Glomerular visceral epithelial cell (primary cell): ENCODE measurements around the gene ABCC5.
"Not testable (repeated sequence)": the region's sequence is repeated elsewhere in the genome, so short reads cannot be mapped to it uniquely, and the experiment has no call there.

Experiments
- DNase-seq: peaks from one replicate; pipeline ENCODE4 v3.0.0-alpha.2; 2016; ENCODE audit errors: extremely low spot score

The ABCC5 gene

DNA sequence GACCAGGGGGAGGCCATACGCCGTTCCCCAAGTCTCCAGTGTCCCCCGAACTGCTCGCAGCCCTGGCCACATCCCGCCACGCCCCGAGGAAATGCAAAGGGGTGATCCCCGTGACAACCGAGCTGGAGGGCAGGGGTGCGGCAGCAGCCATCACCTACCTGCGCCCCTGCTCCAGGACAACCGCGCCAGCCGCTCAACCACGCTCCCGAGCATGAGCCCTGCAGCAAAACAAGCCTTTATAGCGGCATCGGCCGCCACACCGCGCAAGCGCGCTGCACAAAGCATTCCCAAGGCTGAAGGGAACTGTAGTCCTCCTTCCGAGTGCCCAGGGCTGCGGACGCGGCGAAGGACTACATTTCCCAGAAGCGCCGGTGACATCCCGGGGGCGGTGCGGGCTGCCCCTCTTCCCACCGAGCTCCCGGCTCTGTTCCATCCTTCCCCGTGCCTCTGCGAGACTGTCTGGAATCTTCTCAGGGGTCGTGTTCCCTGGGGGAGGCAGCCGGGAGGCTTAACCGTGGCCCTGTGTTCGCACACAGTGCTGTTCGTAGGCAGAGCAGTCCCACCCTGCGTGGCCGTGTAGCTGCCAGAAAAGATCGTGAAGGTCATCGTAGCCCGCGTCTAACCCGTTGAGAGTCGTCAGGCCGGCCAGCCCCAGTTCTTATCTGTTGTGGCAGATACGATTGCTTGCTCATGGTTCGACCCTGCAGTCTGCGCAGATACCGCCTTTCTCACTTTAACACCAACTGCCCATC, at the start of gene ABCC5:
TSS of gene ABCC5 (minus strand) at position 213 of the 752 bp plus-strand sequence. CDS start 3,492 bp downstream, outside the sequence.
- DNase-seq: peak; percentile 91

DNA sequence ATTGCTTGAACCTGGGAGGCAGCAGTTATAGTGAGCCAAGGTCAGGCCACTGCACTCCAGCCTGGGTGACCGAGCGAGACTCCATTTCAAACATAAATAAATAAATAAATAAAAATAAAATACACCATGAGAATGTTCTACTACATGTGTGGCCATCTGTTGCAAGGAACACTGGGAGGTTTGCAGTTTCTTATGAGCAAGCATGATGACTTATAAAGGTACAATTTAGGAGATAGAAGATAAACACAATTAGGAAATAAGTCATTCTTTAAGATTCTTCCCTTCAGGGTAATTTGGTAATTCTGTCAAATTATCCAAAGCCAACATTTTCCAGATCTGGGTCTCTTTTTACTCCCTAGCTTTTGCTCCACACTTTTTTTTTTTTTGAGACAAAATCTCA, 48.5 kb upstream of the ABCC5 start:
- no peak for DNase-seq

DNA sequence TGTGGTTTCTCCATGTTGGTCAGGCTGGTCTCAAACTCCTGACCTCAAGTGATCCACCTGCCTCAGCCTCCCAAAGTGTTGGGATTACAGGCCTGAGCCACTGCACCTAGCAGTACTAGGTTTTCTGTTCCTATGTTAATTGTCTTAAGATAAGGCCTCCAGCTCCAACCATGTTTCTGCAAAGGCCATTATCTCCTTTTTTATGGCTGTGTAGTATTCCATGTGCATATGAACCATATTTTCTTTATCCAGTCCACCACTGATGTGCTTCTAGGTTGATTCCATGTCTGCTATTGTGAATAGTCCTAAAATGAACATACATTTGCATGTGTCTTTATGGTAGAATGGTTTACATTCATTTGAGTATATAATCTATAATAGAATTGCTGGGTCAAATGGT, 45.0 kb upstream of the ABCC5 start:
- DNase-seq: no peak

DNA sequence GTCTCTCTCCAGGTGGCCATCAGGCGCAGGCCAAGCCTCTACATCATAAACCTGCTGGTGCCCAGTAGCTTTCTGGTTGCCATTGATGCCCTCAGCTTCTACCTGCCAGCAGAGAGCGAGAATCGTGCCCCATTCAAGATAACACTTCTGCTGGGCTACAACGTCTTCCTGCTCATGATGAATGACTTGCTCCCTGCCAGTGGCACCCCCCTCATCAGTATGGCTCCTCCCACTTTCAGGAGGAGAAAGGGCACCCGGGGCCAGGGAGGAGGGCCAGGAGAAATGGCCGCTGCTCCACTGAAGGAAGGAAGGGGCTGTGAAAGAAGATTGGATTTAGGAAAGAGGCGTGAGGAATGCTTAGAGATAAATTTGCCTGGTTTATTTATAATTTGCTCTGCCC, 41.7 kb upstream of the ABCC5 start:
- DNase-seq: no peak

DNA sequence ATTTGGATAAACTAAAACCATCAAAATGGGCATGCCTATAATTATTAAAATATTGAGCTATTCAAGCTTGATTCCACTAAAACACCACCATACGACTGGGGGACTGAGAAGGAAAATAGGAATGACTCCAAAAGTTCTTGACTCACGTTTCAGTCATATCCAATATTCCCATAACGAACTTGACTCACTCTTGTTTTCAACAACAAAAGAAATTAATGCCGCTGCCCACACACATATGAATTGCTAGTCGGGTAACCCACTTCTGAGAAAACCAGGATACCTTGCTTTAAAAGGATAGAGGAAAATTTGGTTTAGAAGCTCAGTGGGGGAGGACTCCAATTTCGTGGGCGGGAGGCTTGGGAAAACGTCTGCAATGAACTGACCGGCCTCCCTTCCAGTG, 40.3 kb upstream of the ABCC5 start:
- DNase-seq: no peak

DNA sequence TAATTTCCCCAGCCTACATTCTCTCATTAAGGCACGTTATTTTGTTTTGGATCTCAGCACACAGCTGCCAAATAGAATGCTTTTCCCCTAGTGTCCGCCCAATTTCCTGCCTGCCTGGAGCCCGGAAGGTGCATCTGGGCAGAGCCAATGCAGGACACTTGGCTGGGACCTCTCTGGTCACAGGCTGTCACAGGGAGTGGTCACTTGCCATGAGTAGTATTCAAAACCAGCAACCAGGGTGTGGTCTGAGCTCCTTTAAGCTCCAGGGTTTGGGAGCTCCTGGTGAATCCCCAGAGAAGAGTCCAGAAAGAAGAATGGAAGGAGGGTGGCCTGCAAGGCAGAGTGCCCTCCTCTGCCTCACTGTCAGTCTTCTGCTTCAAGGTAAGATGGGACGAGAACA, 35.1 kb upstream of the ABCC5 start, which contains the start of gene HTR3C:
TSS of gene HTR3C (plus strand) at position 281 of the 400 bp plus-strand sequence. CDS start at position 315, 34 bp downstream.
- no peak for DNase-seq

DNA sequence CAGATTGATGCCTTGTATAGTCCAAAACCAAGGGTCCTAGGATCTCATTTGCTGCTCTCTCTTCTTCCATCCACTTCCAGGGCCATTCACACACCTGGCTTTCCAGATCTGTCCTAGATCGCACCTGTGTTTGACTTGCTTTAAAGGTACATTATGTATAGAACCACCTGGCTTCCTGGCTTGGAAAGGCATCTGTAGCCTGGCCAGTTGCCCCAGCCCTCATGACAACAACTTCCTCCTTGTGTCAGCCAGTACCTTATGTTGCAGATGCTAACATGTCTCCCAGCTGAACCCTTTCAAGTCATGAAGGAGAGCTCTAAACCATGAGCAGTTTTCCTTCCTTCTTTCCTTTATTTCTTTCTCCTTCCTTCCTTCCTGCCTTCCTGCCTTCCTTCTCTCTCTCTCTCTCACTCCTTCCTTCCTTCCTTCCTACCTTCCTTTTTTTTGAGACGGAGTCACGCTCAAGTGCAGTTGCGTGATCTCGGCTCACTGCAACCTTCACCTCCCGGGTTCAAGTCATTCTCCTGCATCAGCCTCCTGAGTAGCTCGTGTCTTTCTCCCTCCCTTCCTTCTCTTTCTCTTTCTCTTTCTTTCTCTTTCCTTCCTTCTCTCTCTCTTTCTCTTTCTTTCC, 32.6 kb upstream of the ABCC5 start:
- DNase-seq: no peak

DNA sequence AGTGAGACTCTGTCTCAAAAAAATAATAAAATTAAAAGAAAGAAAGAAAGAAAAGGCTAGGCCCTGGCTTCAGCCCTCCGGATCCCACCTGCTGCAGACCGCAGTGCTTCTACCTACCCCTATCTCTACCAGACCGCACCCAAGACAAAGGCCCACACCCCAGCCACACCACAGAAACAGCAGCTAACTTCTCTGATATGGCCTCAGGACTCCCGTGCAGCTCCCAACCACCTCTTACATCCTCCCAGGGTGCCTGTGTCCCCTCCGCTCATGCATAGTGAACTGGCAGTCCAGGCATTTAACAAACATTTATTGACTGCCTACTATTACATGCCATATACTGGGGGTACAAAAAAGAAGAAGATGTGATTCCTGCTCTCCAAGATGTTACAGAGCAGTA, 28.3 kb upstream of the ABCC5 start:
- DNase-seq: no peak

DNA sequence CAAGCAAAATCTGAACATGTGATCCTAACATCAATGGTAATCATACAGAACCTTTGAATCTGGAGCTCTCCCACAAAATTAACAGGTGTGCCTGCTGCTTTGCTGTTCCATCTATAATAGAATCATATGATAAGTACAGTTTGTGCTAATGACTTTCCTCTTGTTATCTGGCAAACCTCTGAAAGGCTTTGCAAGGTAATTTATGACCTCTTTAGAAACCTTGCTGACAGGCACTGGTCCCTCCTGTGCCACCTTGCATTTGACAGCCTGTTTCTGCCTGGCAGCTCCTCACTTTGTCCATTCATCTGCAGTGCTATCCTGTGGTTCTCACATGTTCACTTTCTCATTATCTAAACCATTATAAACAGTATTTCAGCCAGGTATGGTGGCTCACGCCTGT, 24.9 kb upstream of the ABCC5 start:
- no peak for DNase-seq

DNA sequence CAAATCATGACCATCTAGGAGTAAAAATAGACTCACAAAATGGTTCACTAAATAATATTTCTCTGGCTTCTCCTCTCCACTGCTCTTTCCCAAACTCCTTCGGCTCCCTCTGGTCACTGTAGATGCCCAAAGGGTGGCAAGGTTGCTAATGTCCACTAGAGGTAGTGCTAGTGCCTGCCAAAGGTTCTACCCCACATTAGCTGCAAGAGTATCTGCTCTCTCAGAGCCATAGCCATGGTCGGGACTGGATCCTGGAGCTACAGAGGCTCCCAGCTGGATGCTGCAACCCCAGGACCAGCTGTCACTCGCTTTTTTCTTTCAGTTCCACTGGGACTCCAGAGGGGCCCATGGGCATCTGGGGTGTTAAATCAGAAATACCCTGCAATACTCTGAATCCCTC, 22.3 kb upstream of the ABCC5 start:
- DNase-seq: peak; percentile 25

DNA sequence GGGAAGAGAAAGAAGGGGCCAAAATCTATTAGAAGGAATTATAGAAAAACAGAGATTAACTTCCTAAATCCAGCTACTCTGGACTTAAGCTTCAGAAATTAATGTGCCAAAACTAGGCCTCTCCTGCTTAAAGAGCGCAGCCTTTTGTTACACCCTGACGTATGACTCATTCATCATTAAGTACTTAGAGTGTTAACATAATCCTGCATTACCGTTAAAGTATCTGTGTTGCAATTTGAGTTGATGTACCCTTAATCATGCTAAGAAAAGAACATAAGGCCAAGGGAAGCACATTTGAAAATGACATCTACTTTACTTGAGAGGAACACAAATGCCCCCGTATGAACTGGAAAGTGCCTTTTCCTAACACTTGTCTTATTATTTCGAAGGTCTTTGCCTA, 21.7 kb upstream of the ABCC5 start:
- no peak for DNase-seq

DNA sequence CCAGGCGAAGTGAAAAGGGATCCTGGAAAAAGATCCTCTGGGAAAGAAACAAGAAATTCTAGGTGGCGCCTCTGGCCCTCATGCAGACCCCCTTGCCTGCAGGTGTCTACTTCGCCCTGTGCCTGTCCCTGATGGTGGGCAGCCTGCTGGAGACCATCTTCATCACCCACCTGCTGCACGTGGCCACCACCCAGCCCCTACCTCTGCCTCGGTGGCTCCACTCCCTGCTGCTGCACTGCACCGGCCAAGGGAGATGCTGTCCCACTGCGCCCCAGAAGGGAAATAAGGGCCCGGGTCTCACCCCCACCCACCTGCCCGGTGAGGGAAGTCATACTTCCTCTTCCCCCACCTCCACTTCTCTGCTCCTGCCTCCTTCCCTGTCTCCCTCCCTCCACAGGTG, 20.6 kb upstream of the ABCC5 start:
- DNase-seq: not testable (repeated sequence)

DNA sequence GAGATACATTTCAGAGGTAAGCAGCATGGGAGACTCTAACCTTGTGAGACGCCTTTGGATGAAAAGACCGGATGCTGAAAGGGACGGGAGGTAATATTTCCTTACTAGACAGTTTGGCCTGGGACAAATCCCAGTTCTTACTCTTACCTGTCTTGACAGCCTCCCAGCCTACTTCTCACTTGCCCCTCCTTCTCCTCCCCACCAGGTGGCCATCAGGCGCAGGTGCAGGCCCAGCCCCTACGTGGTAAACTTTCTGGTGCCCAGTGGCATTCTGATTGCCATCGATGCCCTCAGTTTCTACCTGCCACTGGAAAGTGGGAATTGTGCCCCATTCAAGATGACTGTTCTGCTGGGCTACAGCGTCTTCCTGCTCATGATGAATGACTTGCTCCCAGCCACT, 20.1 kb upstream of the ABCC5 start:
- no peak for DNase-seq

DNA sequence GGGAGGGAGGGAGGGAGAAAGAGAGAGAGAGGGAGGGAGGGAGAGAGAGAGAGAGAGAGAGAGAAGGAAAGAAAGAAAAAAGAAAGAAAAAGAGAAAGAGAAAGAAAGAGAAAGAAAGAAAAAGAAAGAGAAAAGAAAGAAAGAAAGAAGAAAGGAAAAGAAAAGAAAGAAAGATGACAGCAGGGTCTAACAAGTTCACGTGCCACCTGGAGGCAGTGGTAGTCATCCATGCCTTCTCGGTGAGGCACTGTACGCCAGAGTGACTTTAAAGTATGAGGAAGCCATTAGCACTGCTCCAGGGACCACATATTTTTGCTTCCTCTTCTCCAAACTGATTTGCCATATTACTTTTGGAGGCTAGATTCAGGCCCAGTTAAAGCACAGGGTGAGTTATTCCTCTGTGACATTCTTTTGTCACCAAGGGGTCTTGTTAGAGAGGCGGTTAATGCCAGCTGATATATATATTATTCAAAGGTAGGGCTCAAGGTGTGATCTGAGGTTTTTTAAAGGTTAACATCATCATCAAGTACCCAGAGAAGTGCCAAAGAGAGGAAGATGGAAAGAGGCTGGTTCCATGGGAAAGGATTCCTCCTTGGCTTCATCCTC, 13.6 kb upstream of the ABCC5 start, which contains the start of gene HTR3D:
TSS of gene HTR3D (plus strand) at position 556 of the 606 bp plus-strand sequence. CDS start at position 556, 0 bp downstream.
- DNase-seq: peak; percentile 62

DNA sequence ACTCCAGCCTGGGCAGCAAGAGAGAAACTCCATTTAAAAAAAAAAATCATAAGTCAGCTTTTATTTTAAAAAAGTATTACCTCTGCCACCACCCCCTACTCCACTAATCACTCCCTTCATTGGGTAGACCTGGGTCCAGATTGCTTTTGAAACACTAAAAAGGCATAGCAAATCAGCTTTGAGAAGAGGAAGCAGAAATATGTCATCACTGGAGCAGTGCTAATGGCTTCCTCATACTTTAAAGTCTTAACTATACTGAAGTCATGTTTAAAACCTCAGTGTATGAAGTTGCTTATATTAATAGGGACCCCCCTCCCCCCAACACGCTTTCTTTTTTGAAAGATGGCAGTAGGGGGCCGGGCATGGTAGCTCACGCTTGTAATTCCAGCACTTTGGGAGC, 12.9 kb upstream of the ABCC5 start:
- DNase-seq: no peak

DNA sequence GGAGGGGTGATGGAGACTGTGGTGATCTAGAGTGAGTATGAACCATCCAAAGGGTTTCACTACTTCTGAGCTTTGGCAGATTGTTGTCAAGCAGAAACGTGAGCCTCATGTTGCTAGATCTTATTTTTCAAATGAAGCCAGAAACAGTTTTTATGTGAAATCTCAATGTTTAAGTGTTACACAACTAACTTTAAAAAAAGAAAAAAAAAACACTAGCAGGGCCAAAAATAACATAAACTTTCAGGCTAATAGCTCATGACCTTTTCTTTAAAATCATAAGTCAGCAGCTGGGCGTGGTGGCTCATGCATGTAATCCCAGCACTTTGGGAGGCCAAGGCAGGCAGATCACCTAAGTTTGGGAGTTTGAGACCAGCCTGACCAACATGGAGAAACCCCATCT, 11.8 kb upstream of the ABCC5 start:
- DNase-seq: no peak

DNA sequence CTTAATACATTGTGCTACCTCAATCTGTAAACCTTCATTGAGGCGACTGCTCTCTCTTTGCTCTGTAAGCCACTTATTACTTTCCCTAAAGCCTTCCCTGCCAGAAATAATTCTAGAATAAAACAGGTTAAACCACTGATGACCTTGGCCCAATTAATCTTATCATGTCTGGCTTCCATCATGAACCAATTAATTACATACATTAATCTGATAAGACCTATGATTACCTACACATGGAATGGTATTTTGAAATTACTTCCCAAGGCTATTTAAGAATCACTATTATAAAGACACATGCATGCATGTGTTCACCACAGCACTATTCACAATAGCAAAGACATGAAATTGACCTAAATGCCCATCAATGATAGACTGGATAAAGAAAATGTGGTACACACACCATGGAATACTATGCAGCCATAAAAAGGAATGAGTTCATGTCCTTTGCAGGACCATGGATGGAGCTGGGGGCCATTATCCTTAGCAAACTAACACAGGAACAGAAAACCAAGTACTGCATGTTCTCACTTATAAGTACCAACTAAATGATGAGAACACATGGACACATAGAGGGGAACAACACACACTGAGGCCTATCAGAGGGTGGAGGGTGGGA, 10.7 kb upstream of the ABCC5 start:
- DNase-seq: not testable (repeated sequence)

DNA sequence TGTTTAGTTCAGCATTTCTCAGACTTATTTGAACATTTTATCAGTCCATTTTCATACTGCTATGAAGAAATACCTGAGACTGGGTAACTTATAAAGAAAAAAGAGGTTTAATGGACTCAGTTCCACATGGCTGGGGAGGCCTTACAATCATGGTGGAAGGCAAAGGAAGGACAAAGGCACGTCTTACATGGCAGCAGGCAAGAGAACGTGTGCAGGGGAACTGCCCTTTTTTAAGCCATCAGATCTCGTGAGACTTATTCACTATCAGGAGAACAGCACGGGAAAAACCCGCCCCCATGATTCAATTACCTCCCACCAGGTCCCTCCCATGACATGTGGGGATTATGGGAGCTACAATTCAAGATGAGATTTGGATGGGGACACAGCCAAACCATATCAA, 7.6 kb upstream of the ABCC5 start:
- DNase-seq: not testable (repeated sequence)

DNA sequence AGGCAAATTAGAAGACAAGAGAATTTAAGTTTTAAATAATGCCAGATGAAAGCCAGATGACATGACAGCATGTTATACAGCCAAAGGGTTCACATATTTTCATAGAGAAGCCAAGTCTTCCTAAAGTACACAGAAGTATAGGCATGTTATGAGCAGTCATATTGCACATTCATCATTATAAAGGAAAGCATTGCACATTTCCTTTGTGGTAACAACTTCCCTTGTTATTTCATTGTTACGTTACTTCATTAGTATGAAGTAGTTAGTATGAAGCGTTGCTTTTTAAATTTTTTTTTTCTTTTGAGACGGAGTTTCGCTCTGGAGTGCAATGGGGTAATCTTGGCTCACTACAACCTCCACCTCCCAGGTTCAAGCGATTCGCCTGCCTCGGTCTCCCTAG, 4.6 kb upstream of the ABCC5 start:
- no peak for DNase-seq

DNA sequence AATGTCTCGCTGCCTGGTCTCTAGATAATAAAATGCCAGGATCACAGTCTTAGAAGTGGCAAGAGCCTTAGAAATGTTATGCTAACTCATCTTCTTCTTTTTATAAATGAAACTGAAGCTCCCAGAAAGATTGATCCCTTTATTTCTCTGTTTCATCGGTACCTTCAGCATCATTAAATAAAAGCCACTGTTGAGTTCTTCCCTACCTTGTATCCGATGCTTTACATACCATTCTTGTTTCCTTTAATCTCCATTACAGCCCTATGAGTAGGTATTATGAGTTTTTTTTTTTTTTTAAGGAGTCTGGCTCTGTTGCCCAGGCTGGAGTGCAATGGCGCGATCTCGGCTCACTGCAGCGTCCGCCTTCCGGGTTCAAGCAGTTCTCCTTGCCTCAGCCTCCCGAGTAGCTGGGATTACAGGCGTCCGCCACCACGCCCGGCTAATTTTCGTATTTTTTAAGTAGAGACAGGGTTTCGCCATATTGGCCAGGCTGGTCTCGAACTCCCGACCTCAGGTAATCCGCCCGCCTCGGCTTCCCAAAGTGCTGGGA, 815 bp upstream of the ABCC5 start:
- no peak for DNase-seq

DNA sequence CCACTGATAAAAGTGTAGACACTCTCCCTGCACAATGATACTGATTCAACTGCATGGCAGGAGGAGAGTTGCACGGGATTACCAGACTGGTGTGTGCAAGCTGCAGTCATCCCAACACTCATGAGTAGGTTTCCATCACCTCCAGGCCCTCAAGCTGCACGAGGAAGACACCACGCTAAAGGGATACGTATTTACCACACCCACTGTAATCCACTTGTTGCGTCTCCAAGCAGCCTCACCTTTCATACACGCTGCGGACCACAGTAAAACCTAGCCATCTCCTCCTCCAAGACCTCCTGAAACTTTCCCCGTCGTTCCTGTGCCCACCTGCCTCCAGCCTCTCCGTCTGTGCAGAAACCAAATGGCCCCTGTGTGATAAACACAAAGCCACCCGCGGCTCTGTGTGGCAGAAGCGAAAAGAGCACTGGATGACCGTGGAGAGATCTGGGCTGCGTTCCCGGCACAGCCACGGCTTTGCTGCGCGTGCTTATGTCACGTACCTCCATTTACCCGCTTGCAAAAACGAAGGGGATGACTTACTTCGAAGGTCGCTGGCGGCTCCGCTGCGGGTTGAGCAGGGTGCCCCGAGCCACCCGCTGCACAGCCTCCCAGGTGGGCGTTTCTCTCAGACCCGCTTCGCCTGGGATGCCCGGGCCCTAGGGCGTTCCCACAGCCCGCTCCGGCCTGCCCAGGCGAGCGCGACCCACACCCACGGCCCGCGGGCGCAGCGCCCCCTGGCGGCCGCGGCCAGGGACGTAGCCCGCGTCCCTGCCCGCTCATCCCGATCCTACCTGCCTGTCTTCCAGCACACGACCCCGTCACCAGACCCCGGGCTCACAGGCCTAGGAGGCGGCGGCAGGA, 643 bp downstream of the ABCC5 start:
- DNase-seq: peak; percentile 71
